ENCODE measurements around the gene CHERP.
A peak's percentile ranks its signal among the peaks of the same experiment; 100 is the strongest.

The CHERP gene

GRCh38 chr19:16542045-16542909 lies at the start of gene CHERP:
TSS of gene CHERP (minus strand) at chr19:16542437. CDS start at chr19:16542378, 59 bp downstream.
- DNase-seq: peak; percentile 87 to 94

- DNase-seq: no peak
These were observed 48.9 kb upstream of the CHERP start for GRCh38 chr19:16590876-16591802.

DNA sequence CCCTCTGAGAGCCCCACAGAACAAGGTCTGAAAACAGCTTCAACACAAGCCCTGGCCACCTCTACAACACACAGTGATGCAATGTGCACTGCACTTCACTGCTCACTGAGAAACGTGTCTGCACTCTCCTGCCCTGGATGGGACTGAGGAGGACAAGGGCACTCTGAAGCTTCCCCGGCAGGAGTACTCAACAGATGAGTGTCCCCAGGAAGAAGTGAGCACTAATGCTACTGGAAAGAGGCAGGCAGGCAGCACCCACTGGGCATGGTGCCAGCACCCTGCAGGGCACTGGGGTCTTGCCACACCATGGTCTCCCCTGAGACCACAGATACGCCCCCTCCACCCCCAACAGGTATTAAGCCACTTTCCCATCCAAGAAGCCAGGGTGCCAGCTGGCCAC lies 47.7 kb upstream of the CHERP start:
- DNase-seq: no peak

DNA sequence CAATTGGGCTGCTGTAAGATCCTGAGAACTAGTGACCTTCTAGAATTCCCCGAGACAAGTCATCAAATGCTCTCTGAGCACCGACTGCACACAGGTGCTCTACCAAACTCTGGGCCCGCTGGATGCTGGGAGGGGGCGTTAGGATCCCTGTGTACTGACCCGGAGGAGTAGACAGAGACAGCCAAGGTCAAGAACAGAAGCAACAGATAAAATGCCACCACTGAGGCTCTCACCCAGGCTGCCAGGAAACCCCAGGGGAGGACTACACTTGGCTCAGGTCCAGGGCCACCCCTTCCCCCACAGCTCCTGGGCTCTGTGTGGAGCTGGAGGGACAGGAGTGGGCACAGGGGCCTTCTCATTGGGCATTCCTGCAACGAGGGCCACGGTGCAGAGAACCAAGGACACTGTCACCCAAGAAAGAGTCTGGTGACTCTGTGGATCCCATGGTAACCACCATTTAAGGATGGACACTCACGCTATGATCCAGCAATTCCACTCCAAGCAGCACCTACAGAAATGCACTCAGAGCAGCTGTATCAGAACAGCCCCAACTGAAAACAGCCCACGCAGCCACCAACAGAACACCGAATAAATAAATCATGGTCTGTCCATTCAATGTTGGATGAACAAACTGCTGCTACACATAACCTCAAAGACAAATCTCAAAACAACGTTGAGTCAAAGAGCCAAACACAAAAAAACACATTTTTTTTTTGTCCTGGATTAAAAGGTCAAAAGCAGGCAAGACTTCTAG lies 46.8 kb upstream of the CHERP start:
- DNase-seq: no peak

DNA sequence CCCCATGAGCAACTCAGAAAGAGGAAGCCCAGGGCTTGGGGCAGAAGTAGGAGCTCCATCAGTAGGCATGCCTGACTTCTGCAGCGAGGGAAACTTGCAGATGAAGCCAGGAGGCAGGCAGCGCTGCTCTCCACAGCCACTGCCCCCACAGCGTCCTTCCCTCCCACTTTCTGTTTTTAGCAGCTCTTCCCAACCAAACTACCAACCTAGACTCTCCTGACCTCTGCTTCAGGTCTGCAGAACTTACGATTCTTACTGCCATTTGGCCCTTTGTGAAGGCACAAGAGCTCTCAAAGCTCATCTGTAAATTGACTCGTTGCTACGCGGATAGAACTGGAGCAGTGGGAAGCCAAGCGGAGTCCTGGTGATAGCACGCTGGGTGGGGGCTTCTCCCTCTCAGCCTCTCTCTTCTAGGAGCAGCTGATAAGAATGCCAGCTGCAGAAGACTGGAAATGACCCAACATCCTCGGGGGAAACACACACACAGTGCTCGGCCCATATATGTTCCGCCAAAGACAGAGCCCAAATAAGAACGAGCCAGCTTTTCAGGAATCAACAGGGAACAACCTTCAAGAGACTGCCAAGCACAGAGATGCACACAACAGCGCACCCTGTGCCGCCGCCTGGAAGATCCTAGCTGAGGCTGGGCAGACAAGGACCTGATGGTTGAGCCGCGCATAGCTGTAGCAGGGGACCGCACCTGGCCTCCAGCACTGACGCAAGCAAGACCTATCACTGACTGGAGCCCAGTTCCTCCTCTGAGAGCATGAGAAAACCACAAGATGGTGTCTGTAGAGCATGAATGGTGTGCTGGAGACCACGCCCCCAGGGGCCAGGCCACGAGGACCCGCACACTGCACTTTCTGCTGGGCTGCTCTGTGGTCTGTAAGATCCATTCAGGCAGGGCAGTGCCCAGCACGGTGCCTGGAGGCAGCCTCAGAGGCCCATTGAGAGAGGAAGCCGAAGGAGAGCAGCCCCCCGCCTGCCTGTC lies 45.9 kb upstream of the CHERP start:
- peak in 1 of 2 donors; percentile 74 for DNase-seq

GRCh38 chr19:16586991-16587832 lies 45.0 kb upstream of the CHERP start:
- DNase-seq: peak in 1 of 2 donors; percentile 38

- no peak for DNase-seq
These were observed 44.2 kb upstream of the CHERP start for GRCh38 chr19:16586477-16586871.

GRCh38 chr19:16585808-16586476 lies 43.7 kb upstream of the CHERP start:
- DNase-seq: peak; percentile 3 to 23

- no peak for DNase-seq
These were observed 43.0 kb upstream of the CHERP start for GRCh38 chr19:16585094-16585801.

DNA sequence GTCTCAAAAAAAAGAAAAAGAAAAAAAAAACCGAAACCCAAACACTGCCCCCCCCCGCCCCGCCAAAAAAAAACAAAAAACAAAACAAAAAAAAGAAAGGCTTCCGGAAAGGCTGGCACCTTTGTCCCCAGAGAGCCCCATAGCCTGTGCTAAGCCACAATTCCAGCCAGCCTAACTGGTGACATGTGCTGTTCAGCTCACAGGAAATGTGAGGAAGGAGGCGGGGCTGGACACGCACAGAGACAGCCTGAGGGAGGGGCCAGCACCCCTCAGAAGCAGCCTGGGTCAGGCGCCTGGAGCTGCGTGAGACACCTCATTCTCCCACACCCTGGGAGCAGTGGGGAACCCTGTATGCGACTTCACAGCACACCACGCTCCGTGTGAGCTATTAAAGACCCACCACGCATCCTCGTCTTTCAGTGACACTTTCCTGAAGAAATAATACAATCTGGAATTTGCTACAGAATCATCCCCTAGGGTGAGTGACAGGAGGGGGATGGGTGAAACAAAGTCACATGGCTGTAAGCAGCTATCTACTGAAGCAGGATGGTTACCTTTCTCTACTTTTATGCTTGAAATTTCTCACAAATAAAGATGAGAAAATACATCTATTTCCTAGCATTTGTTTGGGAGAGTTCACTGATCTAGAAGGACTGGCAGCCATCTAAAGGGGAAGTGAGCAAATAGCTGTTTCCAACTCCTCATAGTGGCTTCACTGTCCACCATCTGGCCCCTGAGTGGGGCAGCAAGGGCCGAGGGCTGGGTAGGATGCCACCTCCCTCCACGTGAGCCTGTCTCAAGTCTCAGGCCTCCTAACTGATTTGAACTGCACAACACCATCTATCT lies 42.2 kb upstream of the CHERP start:
- peak; percentile 39 to 74 for DNase-seq

DNA sequence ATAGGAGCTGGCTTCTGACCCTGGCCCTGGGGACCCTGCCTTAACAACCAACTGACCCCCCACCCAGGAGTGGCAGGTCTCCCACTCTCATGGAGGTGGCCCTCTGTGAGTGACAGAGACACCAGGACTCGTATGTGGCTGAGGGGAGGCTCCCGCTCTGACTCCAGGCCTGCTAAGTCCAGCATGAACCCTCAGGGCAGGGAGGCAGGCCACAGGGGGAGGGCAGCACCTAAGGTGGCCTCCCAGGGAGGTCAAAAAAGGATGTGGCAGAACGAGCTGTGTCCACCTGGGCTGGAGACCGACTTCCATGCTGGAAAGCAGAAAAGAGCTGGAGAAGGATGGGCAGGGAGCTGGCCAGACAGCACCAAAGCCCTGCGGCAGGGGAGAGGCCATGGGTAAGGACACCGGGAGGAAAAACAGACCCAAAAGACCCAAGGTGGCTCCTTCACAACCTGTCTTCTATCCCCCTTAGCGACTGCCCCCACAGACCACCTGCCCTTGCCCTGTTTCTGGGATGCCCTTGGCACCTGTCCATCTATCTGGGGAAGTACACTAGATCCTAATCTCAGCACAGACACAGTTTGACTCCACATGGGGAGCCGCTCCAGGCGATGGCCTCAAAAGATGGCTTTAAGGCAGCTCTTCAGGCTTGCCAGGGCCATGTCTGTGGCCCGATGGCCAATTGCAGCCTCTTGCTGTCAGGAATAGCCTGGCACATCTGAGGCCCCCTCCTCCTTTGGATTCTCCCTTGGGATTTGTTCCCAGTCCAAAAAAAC lies 40.4 kb upstream of the CHERP start:
- no peak for DNase-seq

- DNase-seq: no peak
These were observed 39.7 kb upstream of the CHERP start for GRCh38 chr19:16581971-16582343.

GRCh38 chr19:16581145-16581970 lies 39.1 kb upstream of the CHERP start:
- DNase-seq: no peak

- DNase-seq: no peak
These were observed 37.1 kb upstream of the CHERP start for GRCh38 chr19:16579381-16579780.

DNA sequence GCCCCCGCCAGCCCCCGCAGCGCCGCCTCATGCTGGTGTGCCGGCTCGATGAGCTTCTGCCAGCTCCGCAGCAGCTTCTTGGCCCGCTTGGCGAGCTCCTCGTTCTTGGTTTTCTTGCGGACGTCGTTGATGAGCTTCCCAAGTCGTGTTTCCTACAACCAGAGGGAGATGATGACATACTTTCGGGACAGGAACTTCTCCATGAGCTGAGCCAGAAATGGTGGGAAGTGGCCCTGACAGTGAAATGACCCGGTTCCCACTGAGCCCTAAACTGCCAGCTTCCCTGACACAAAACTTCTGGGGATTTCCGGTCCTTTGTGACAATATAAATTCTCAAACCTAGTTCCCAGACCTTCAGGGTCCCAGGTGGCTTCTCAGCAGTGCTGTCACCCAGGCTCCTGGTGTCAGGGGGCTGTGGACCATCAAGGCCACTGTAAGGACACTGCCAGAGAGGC lies 35.3 kb upstream of the CHERP start:
- DNase-seq: no peak

DNA sequence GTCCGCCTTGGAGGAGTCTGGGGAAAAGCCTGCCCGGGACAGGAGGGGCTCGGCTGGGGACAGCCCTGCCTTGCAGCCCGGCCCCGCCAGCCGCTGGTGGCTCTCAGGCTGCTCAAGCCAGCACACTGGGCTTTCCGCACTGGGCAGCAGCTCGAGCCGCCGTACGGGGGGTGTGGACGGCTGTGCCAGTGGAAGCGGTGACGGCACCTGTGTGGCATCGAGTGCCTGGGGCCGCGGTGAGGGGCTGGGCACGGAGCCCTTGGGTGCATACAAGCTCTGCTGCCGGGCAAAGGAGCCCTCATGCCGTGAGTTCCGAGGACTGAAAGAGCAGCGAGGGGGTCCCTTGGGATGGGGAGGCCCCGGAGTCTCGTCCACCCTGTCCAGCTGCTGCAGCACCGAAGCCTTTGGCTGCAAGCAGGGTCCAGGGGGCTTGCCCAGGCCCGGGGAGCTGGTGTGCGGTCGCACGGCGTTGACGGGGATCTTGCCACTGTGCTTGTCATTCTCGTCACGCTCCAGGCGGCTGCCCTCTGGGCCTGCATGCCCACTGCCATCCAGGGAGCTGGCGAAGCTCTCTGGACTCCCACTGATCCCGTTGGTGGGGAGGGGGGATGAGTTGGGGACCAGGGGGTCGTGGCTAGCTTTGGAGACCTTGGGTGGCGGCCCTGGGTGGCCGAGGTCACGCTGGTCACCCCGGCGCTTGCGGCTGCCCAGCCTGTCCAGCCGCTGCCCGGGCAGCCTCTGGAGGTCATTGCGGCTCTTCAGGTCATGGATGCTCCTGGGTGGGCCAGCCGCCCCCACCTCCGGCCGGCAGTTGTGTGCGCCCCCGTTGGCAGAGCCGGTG lies 34.7 kb upstream of the CHERP start:
- DNase-seq: no peak
